Vagina (tissue), 2 donors: ENCODE data around the gene TNN. TPM values are rescaled to one million over a fixed set of nuclear protein-coding genes. Genes with fewer than 3 reads are reported as not detected.

Experiments
- DNase-seq, 2 donors: peaks; one replicate each; pipeline ENCODE4 v3.0.0-alpha.2; 2017; ENCODE audit errors: extremely low spot score in 2 of 2
- H3K27ac ChIP-seq: fragments of 200-600 bp; sonication (generic); one replicate; pipeline ENCODE4 v1.5.1; 2019
- H3K27me3 ChIP-seq: fragments of 200-600 bp; sonication (generic); one replicate; pipeline ENCODE4 v1.5.1; 2019
- H3K36me3 ChIP-seq, 2 donors: fragments of 200-600 bp; sonication (generic); one replicate each; pipeline ENCODE4 v1.5.1; 2017 to 2019
- H3K4me1 ChIP-seq: fragments of 200-600 bp; sonication (generic); one replicate; pipeline ENCODE4 v1.5.1; 2019
- H3K4me3 ChIP-seq, 2 donors: fragments of 200-600 bp; sonication (generic); 1 replicate in 1 of 2; 2 replicates in 1 of 2; pipeline ENCODE4 v1.5.1; 2016 to 2019
- H3K9me3 ChIP-seq: fragments of 200-600 bp; sonication (generic); one replicate; pipeline ENCODE4 v1.5.1; 2019
- CTCF ChIP-seq, 3 experiments: fragments of 450-650 bp in 2 of 3; fragments of 200-600 bp in 1 of 3; sonication (generic) in 1 of 3; IDR thresholded peaks; one replicate each; pipeline ENCODE4 v1.5.1; 2017 to 2019; ENCODE audit warnings: antibody characterized with exemption in 3 of 3, mild to moderate bottlenecking in 2 of 3, moderate library complexity in 2 of 3
- POLR2A ChIP-seq, 2 donors: fragments of 450-650 bp; IDR thresholded peaks; one replicate each; pipeline ENCODE4 v1.6.1; 2017; ENCODE audit warnings: antibody characterized with exemption in 2 of 2, mild to moderate bottlenecking in 2 of 2, moderate library complexity in 2 of 2
- POLR2AphosphoS5 ChIP-seq, 2 donors: sonication (generic); formaldehyde crosslinking; IDR thresholded peaks; one replicate each; pipeline ENCODE4 v1.9.0; 2017; ENCODE audit warnings: antibody characterized with exemption in 2 of 2, mild to moderate bottlenecking in 2 of 2, low read depth in 1 of 2; ENCODE audit not compliant: insufficient read depth in 1 of 2
- intact Hi-C: fragments of 100-400 bp; cut with DNase I; formaldehyde crosslinking; loops from one replicate; pipeline ENCODE4 v1.15.1; 2023
- total RNA-seq: library from RNA; depleted of rRNA; stranded (reverse); fragments of >200 nt; gene quantifications from one replicate; pipeline ENCODE4 v1.2.3, GENCODE V29; 2016

TNN gene
- total RNA-seq, 1 donor from 2014 or later = not detected

- TF ChIP-seq POLR2AphosphoS5 (IDR thresholded peaks at IDR 0.05; ENCODE audit: insufficient read depth in 1 of 2, low read depth in 1 of 2) (no peak), POLR2A (IDR thresholded peaks at IDR 0.05) (no peak), CTCF (IDR thresholded peaks at IDR 0.05) (no peak)
- DNase-seq = no peak
- Histone ChIP-seq H3K4me1 (no peaks in the 10 kb centered on the region), H3K4me3 (no peak overlapping the region), H3K27me3 (no peaks in the 10 kb centered on the region), H3K9me3 (no peaks in the 10 kb centered on the region), H3K27ac (no peak overlapping the region), H3K36me3 (no peaks in the 10 kb centered on the region)
- intact Hi-C loops = no loop called here
These were observed 22.5 kb upstream of the TNN start for GRCh38 chr1:175045097-175045496.

DNA sequence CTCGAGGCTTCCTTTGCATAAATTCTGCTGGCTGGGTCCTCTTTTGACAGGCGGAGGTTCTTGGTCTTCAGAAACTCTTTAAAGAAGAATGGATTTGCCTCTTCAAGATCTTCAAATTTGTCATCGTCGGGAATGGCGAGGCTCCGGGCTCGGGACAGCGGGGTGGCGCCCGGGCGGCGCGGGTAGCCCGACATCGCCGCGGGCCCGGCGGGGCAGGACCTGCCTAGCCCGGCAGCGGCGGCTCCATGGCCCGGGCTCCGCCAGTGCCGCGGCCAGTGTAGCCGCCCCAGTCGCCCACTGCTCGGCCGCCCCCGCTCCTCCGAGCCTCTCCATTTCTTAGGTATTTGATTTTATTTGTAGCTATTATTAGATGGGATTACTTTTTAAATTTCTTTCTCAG is 22.1 kb upstream of the TNN start:
- Histone ChIP-seq H3K27me3 (no peaks in the 10 kb centered on the region), H3K4me3 (no peak overlapping the region), H3K27ac (no peak overlapping the region), H3K4me1 (no peaks in the 10 kb centered on the region), H3K36me3 (no peaks in the 10 kb centered on the region), H3K9me3 (no peaks in the 10 kb centered on the region)
- DNase-seq = no peak
- no peak for TF ChIP-seq POLR2AphosphoS5 (IDR thresholded peaks at IDR 0.05; ENCODE audit: insufficient read depth in 1 of 2, low read depth in 1 of 2)
- TF ChIP-seq CTCF (IDR thresholded peaks at IDR 0.05) = no peak
- no peak for TF ChIP-seq POLR2A (IDR thresholded peaks at IDR 0.05)
- intact Hi-C loops = no loop called here

DNA sequence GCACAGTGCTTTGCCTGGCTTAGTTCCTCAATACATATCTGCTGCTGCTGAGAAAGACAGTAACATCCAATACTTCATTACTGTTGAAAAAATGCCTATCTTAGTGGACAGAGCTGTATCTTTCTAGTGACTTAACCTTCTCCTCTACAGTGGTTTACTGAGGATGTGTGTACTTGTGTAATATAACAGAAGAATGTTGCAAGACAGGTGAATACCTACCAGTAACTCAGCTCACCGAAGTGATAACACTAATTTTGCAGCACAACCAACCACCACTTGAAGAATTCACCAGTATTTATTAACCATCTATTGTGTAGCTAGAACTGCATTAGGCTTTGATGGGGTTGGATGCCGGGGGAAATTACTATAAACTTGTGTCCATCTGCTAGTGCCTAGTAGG is 16.6 kb upstream of the TNN start:
- Histone ChIP-seq H3K4me3 (no peak overlapping the region), H3K36me3 (no peaks in the 10 kb centered on the region), H3K27me3 (no peaks in the 10 kb centered on the region), H3K9me3 (no peaks in the 10 kb centered on the region), H3K4me1 (no peaks in the 10 kb centered on the region), H3K27ac (no peak overlapping the region)
- intact Hi-C loops = no loop called here
- no peak for DNase-seq
- TF ChIP-seq CTCF (IDR thresholded peaks at IDR 0.05) (no peak), POLR2AphosphoS5 (IDR thresholded peaks at IDR 0.05; ENCODE audit: insufficient read depth in 1 of 2, low read depth in 1 of 2) (no peak), POLR2A (IDR thresholded peaks at IDR 0.05) (no peak)

GRCh38 chr1:175054736-175055135 is 12.9 kb upstream of the TNN start:
- Histone ChIP-seq H3K9me3 (no peaks in the 10 kb centered on the region), H3K27ac (no peak overlapping the region), H3K27me3 (no peaks in the 10 kb centered on the region), H3K4me3 (no peak overlapping the region), H3K4me1 (no peaks in the 10 kb centered on the region), H3K36me3 (no peaks in the 10 kb centered on the region)
- DNase-seq = no peak
- TF ChIP-seq POLR2A (IDR thresholded peaks at IDR 0.05) = no peak
- no peak for TF ChIP-seq POLR2AphosphoS5 (IDR thresholded peaks at IDR 0.05; ENCODE audit: insufficient read depth in 1 of 2, low read depth in 1 of 2)
- no peak for TF ChIP-seq CTCF (IDR thresholded peaks at IDR 0.05)
- intact Hi-C loops = no loop called here

GRCh38 chr1:175062339-175062738 is 5.3 kb upstream of the TNN start:
- TF ChIP-seq POLR2A (IDR thresholded peaks at IDR 0.05) = no peak
- H3K27me3 ChIP-seq = no peaks in the 10 kb centered on the region
- intact Hi-C loops = no loop called here

DNA sequence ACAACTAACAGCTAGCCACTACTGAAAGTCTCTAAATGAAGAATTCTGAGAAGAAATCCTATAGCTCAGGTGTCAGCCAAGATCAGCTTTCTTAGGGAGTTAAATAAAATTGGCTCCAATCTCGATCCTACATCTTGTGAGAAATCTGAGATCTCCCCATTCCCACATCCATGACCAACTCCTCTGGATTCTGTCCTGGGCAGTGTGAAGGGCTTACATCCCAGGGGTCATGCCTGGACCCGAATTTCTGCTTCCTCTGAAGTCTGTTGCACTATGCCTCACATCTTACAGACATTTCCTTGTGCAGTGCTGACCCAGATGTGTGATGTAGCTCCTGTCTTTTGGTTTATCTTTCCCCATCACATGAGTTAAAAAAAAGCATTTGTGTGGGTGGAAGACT is 4.8 kb upstream of the TNN start:
- H3K36me3 ChIP-seq = no peaks in the 10 kb centered on the region
- no peak overlapping the region for H3K27ac ChIP-seq
- no peaks in the 10 kb centered on the region for H3K9me3 ChIP-seq
- no peak overlapping the region for H3K4me3 ChIP-seq
- H3K27me3 ChIP-seq = no peaks in the 10 kb centered on the region
- no peak for TF ChIP-seq POLR2AphosphoS5 (IDR thresholded peaks at IDR 0.05; ENCODE audit: insufficient read depth in 1 of 2, low read depth in 1 of 2)
- no peak for TF ChIP-seq CTCF (IDR thresholded peaks at IDR 0.05)
- no peak for TF ChIP-seq POLR2A (IDR thresholded peaks at IDR 0.05)
- intact Hi-C loops = no loop called here
- no peaks in the 10 kb centered on the region for H3K4me1 ChIP-seq
- DNase-seq = no peak

More at GRCh38 chr1:175062339-175062738, 5.3 kb upstream of the TNN start:
- no peak for DNase-seq
- H3K27ac ChIP-seq = no peak overlapping the region
- H3K9me3 ChIP-seq = no peaks in the 10 kb centered on the region
- no peaks in the 10 kb centered on the region for H3K4me1 ChIP-seq
- no peak overlapping the region for H3K4me3 ChIP-seq
- H3K36me3 ChIP-seq = no peaks in the 10 kb centered on the region
